Neural progenitor cell (in vitro differentiated cells): ENCODE results near the gene MYOG.

Experiments used
- CTCF ChIP-seq: fragments of 200-600 bp; sonication (generic); IDR thresholded peaks from 2 replicates; pipeline ENCODE4 v1.5.1; 2017; ENCODE audit warnings: antibody characterized with exemption, mild to moderate bottlenecking
- EZH2 ChIP-seq: fragments of 200-600 bp; sonication (generic); IDR thresholded peaks from 2 replicates; pipeline ENCODE4 v1.6.1; 2017; ENCODE audit warnings: antibody characterized with exemption, mild to moderate bottlenecking, moderate library complexity
- EZH2phosphoT487 ChIP-seq: fragments of 200-600 bp; sonication (generic); IDR thresholded peaks from 2 replicates; pipeline ENCODE4 v1.6.1; 2017; ENCODE audit warnings: antibody characterized with exemption

GRCh38 chr1:203112475-203112874, 26.7 kb upstream of the MYOG start:
- no peak for TF ChIP-seq EZH2
- TF ChIP-seq CTCF = no peak
- TF ChIP-seq EZH2phosphoT487 = no peak
